K562 (cell line): ENCODE measurements around the gene SCN4A. TPM values are rescaled to one million over a fixed set of nuclear protein-coding genes. Genes with fewer than 3 reads are reported as not detected.

Source experiments
- ADNP ChIP-seq: fragments of 200-800 bp; sonication (Bioruptor generic); IDR thresholded peaks from 2 replicates; pipeline ENCODE4 v1.6.1; 2016; ENCODE audit warnings: missing genetic modification characterization, missing compliant biosample characterization
- CBX8 ChIP-seq: fragments of 200-600 bp; sonication (generic); IDR thresholded peaks from 2 replicates; pipeline ENCODE4 v1.6.1; 2012; ENCODE audit warnings: borderline replicate concordance, mixed run types, low read depth, mild to moderate bottlenecking, moderate library complexity, mixed read lengths, low read length, control low read depth, inconsistent platforms; ENCODE audit not compliant: poor library complexity, severe bottlenecking; ENCODE audit errors: extremely low read depth
- E2F6 ChIP-seq, 2 experiments: IDR thresholded peaks; 2 replicates each; pipeline ENCODE4 v1.6.1; 2011; ENCODE audit warnings: borderline replicate concordance in 1 of 2, control low read depth in 1 of 2, low read depth in 1 of 2, low read length in 1 of 2, mild to moderate bottlenecking in 1 of 2, mixed read lengths in 1 of 2, moderate library complexity in 1 of 2; ENCODE audit not compliant: insufficient read depth in 1 of 2, insufficient read length in 1 of 2, poor library complexity in 1 of 2, severe bottlenecking in 1 of 2; ENCODE audit errors: extremely low read depth in 1 of 2
- EP400 ChIP-seq: fragments of 450-650 bp; IDR thresholded peaks from 2 replicates; pipeline ENCODE4 v1.6.1; 2017; ENCODE audit warnings: antibody characterized with exemption, mild to moderate bottlenecking, moderate library complexity
- FOXK1 ChIP-seq: sonication (generic); formaldehyde crosslinking; IDR thresholded peaks from 2 replicates; pipeline ENCODE4 v1.8.0; 2022; ENCODE audit warnings: missing genetic modification reagents, mild to moderate bottlenecking, borderline replicate concordance
- KLF10 ChIP-seq: fragments of 250-450 bp; sonication (Bioruptor Pico); IDR thresholded peaks from 2 replicates; pipeline ENCODE4 v1.6.1; 2021; ENCODE audit warnings: matching md5 sums
- NRF1 ChIP-seq, 2 experiments: fragments of 450-650 bp; IDR thresholded peaks in 1 of 2; conservative IDR thresholded peaks in 1 of 2; 2 replicates each; pipeline ENCODE4 v1.6.1; 2014; ENCODE audit warnings: mild to moderate bottlenecking in 2 of 2
- SP2 ChIP-seq: IDR thresholded peaks from 2 replicates; pipeline ENCODE4 v1.6.1; 2011; ENCODE audit warnings: mild to moderate bottlenecking, low read depth, low read length, moderate library complexity; ENCODE audit not compliant: poor library complexity, severe bottlenecking; ENCODE audit errors: extremely low read depth
- SRSF9 ChIP-seq: fragments of 200-400 bp; formaldehyde crosslinking; IDR thresholded peaks from 2 replicates; pipeline ENCODE4 v1.6.1; 2017; ENCODE audit warnings: low read depth, low read length, borderline replicate concordance
- ZKSCAN1 ChIP-seq: fragments of 150-350 bp; IDR thresholded peaks from 2 replicates; pipeline ENCODE4 v1.6.1; 2016; ENCODE audit warnings: low read depth, low read length
- ZNF212 ChIP-seq: fragments of 450-650 bp; formaldehyde crosslinking; IDR thresholded peaks from 2 replicates; pipeline ENCODE4 v1.4.0; 2020; ENCODE audit warnings: mild to moderate bottlenecking
- ZNF431 ChIP-seq: sonication (generic); formaldehyde crosslinking; IDR thresholded peaks from 2 replicates; pipeline ENCODE4 v1.8.0; 2022; ENCODE audit warnings: mild to moderate bottlenecking, missing genetic modification reagents
- ZNF551 ChIP-seq: fragments of 250-450 bp; sonication (Bioruptor Pico); IDR thresholded peaks from 2 replicates; pipeline ENCODE4 v1.5.0; 2021; ENCODE audit warnings: mild to moderate bottlenecking, moderate library complexity
- polyA plus RNA-seq, 8 experiments: library from polyadenylated mRNA; depleted of rRNA in 4 of 8; stranded (reverse) in 5 of 8; unstranded in 3 of 8; fragments of >200 nt; fragmentation: Nextera tagmentation in 2 of 8; fragmentation: Illumina TruSeq in 1 of 8; extraction: Ambion mirVana in 2 of 8; extraction: Trizol in 1 of 8; gene quantifications; 2 replicates each; pipeline versions ENCODE4 v1.2.1 to v1.2.3, GENCODE V29; 2011 to 2014; ENCODE audit warnings: inconsistent platforms in 1 of 8, missing spikeins in 1 of 8
- total RNA-seq, 7 experiments: library from RNA; depleted of rRNA in 6 of 7; stranded (reverse); fragments of >200 nt in 6 of 7; fragmentation: Illumina TruSeq in 2 of 7; extraction: Trizol in 2 of 7; gene quantifications; 2 replicates each; pipeline versions ENCODE4 v1.2.1 to v1.2.3, GENCODE V29; 2011 to 2021; ENCODE audit warnings: low replicate concordance in 1 of 7
- TF ChIP-seq, protein P1 (sequence below), 3 experiments: fragments of 200-800 bp in 1 of 3; sonication (Bioruptor generic) in 1 of 3; sonication (generic) in 1 of 3; formaldehyde crosslinking in 1 of 3; IDR thresholded peaks; 2 replicates each; pipeline versions ENCODE4 v1.6.1 to v1.8.0; 2016 to 2022; ENCODE audit warnings: mild to moderate bottlenecking in 2 of 3, missing compliant biosample characterization in 2 of 3, missing genetic modification characterization in 2 of 3, missing genetic modification reagents in 1 of 3

Gene SCN4A
- total and polyA plus RNA-seq, 9 of the 15 experiments (the other 6 are each of a cell fraction or from before 2014, with no cell fraction given) = 0.29 to 2.6 (median 1.4) TPM

DNA sequence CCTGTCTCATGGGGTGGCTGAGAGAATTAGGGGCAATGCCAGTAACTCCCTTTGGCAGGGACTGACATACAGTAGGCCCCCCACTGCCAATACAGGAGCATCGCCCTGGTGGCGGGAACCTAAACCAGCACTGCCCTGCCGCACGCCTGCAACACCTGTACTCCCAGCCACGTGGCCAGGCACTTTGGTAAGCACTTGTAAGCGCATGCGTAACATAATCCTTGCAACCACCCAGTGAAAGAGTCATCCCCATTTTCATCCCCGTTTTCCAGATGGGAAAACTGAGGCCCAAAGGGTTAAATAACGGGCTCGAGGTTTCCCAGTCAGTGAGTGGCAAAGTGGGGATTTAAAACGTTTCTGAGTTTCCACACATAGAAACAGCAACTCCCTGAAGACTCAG lies 17.5 kb downstream of the SCN4A start (continued):
- TF ChIP-seq CBX8 = no peak
- TF ChIP-seq EP400 = no peak
- no peak for TF ChIP-seq SP2
- no peak for TF ChIP-seq ZNF212 (CRISPR knock-in tag)
- no peak for TF ChIP-seq ZNF551
- TF ChIP-seq ZKSCAN1 = no peak
- peak in 1 of 2 experiments; percentile 17 for TF ChIP-seq E2F6 (IDR thresholded peaks at IDR 0.05; ENCODE audit: borderline replicate concordance in 1 of 2, extremely low read depth in 1 of 2, insufficient read depth in 1 of 2, insufficient read length in 1 of 2, low read depth in 1 of 2, low read length in 1 of 2, poor library complexity in 1 of 2, severe bottlenecking in 1 of 2)
- no peak for TF ChIP-seq KLF10 (CRISPR knock-in tag)
- peak; percentile 74 for TF ChIP-seq ADNP
- TF ChIP-seq ZNF431 (CRISPR knock-in tag) = no peak
- no peak for TF ChIP-seq SRSF9
- TF ChIP-seq FOXK1 (CRISPR knock-in tag) = no peak
- TF ChIP-seq, protein P1, sequence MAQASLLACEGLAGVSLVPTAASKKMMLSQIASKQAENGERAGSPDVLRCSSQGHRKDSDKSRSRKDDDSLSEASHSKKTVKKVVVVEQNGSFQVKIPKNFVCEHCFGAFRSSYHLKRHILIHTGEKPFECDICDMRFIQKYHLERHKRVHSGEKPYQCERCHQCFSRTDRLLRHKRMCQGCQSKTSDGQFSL (CRISPR knock-in tag; IDR thresholded peaks at IDR 0.05) = no peak
- TF ChIP-seq, protein P1 (tag; IDR thresholded peaks at IDR 0.05) = no peak
- no peak for TF ChIP-seq NRF1 (conservative IDR thresholded peaks at IDR 0.05 in 1 of 2, IDR thresholded peaks at IDR 0.05 in 1 of 2)
